NCI-H2107 treated with DMSO at 0.1 percent for 48 hours (cell line): ENCODE measurements around the gene BTBD10.

Source experiments
- DNase-seq: peaks from one replicate; lab custom pipeline; 2025; ENCODE audit not compliant: unreplicated experiment; lab: John Stamatoyannopoulos, UW

Gene BTBD10

GRCh38 chr11:13462901-13463778 is at the start of gene BTBD10:
TSS of gene BTBD10 (minus strand) at chr11:13463222. CDS start at chr11:13445124, 18,098 bp downstream.
- DNase-seq = peak; percentile 62

- no peak for DNase-seq
Observed at GRCh38 chr11:13503393-13503792, 40.4 kb upstream of the BTBD10 start.

GRCh38 chr11:13502492-13502891 is 39.5 kb upstream of the BTBD10 start:
- DNase-seq = no peak

- no peak for DNase-seq
Observed at GRCh38 chr11:13495929-13496328, 32.9 kb upstream of the BTBD10 start, which contains the start of gene PTH. TSS of gene PTH (minus strand) at chr11:13495997. CDS start at chr11:13492855, 3,142 bp downstream.

- DNase-seq = no peak
Observed at GRCh38 chr11:13494051-13494450, 31.0 kb upstream of the BTBD10 start.

GRCh38 chr11:13487661-13488030 is 24.6 kb upstream of the BTBD10 start:
- no peak for DNase-seq

GRCh38 chr11:13486926-13487660 is 24.1 kb upstream of the BTBD10 start:
- DNase-seq = no peak

GRCh38 chr11:13480198-13480597 is 17.2 kb upstream of the BTBD10 start:
- DNase-seq = no peak

GRCh38 chr11:13479688-13480087 is 16.7 kb upstream of the BTBD10 start:
- DNase-seq = no peak

- DNase-seq = no peak
Observed at GRCh38 chr11:13475091-13475490, 12.1 kb upstream of the BTBD10 start.

GRCh38 chr11:13473013-13473722 is 10.1 kb upstream of the BTBD10 start:
- no peak for DNase-seq

- no peak for DNase-seq
Observed at GRCh38 chr11:13468750-13469149, 5.7 kb upstream of the BTBD10 start.

GRCh38 chr11:13465909-13466371 is 2.9 kb upstream of the BTBD10 start:
- peak; percentile 37 for DNase-seq

- DNase-seq = no peak
Observed at GRCh38 chr11:13463779-13464290, 813 bp upstream of the BTBD10 start.

GRCh38 chr11:13462311-13462900 is 616 bp downstream of the BTBD10 start:
- DNase-seq = peak; percentile 6

GRCh38 chr11:13461291-13461690 is 1.7 kb downstream of the BTBD10 start:
- no peak for DNase-seq

GRCh38 chr11:13450832-13451397 is 12.1 kb downstream of the BTBD10 start:
- DNase-seq = no peak

- no peak for DNase-seq
Observed at GRCh38 chr11:13449522-13449921, 13.5 kb downstream of the BTBD10 start.

- no peak for DNase-seq
Observed at GRCh38 chr11:13448876-13449275, 14.1 kb downstream of the BTBD10 start.

GRCh38 chr11:13446444-13446843 is 16.6 kb downstream of the BTBD10 start:
- DNase-seq = no peak
